Thoracic aorta endothelial cell (primary cell): ENCODE results near the gene NUMBL. TPM values are rescaled to one million over a fixed set of nuclear protein-coding genes. Genes with fewer than 3 reads are reported as not detected.

Experiments used
- small RNA-seq: library from RNA; depleted of rRNA; stranded (forward); fragments of <200 nt; gene quantifications from one replicate; pipeline ENCODE3, GENCODE V24; 2012
- total RNA-seq: library from RNA; depleted of rRNA; stranded (reverse); fragments of >200 nt; gene quantifications from 2 replicates; pipeline ENCODE4 v1.2.3, GENCODE V29; 2012

Gene NUMBL
- total RNA-seq: 28.9 and 32.9 TPM in 2 replicates

GRCh38 chr19:40690050-40690692, at the start of gene NUMBL:
Gene NUMBL (minus strand): TSS chr19:40690651. CDS start chr19:40690483, 168 bp downstream.

GRCh38 chr19:40716482-40717324, 26.3 kb upstream of the NUMBL start, which contains the start of the genes COQ8B and ITPKC:
Gene COQ8B (minus strand): TSS chr19:40716886. CDS start chr19:40714632, 2,254 bp downstream.
Gene ITPKC (plus strand): TSS chr19:40717112. CDS start chr19:40717136, 24 bp downstream.

Small RNAs within 50 kb of the gene (small RNA-seq; reads per million reads assigned to genes)
- not detected for gene RNU6-195P

Other genes with a start within 250 kb of the NUMBL start
- 10.4 and 13.2 TPM in 2 replicates for gene SERTAD3, start 246.3 kb downstream of the NUMBL start, total RNA-seq
- gene BLVRB, start 224.9 kb downstream of the NUMBL start, total RNA-seq: 36.6 and 37.5 TPM in 2 replicates
- 0.07 TPM in 1 of 2 replicates, not detected in the other for gene SPTBN4, start 223.7 kb downstream of the NUMBL start, total RNA-seq
- gene SHKBP1, start 113.8 kb downstream of the NUMBL start, total RNA-seq: 20.7 and 31.9 TPM in 2 replicates
- 11.6 and 13.3 TPM in 2 replicates for gene LTBP4, start 89.3 kb downstream of the NUMBL start, total RNA-seq
- 19.0 and 21.5 TPM in 2 replicates for gene COQ8B, start 26.2 kb upstream of the NUMBL start, total RNA-seq
- 15.2 and 19.9 TPM in 2 replicates for gene ITPKC, start 26.5 kb upstream of the NUMBL start, total RNA-seq
- 1.3 and 1.9 TPM in 2 replicates for gene ACTMAP, start 59.8 kb upstream of the NUMBL start, total RNA-seq
- 42.2 and 59.0 TPM in 2 replicates for gene SNRPA, start 60.6 kb upstream of the NUMBL start, total RNA-seq
- gene MIA, start 84.9 kb upstream of the NUMBL start, total RNA-seq: not detected in 2 replicates
- 10.0 and 13.3 TPM in 2 replicates for gene RAB4B, start 87.6 kb upstream of the NUMBL start, total RNA-seq
- gene EGLN2, start 108.5 kb upstream of the NUMBL start, total RNA-seq: 63.2 and 74.7 TPM in 2 replicates
- not detected in 2 replicates for gene CYP2A6, start 159.8 kb upstream of the NUMBL start, total RNA-seq
- not detected in 2 replicates for gene CYP2A7, start 191.6 kb upstream of the NUMBL start, total RNA-seq